ENCODE data around the gene ACRV1. TPM values are rescaled to one million over a fixed set of nuclear protein-coding genes. Genes with fewer than 3 reads are reported as not detected.
"Not testable (repeated sequence)": the region's sequence is repeated elsewhere in the genome, so short reads cannot be mapped to it uniquely, and the experiment has no call there.

The ACRV1 gene
- total RNA-seq: not detected in 2 replicates

DNA sequence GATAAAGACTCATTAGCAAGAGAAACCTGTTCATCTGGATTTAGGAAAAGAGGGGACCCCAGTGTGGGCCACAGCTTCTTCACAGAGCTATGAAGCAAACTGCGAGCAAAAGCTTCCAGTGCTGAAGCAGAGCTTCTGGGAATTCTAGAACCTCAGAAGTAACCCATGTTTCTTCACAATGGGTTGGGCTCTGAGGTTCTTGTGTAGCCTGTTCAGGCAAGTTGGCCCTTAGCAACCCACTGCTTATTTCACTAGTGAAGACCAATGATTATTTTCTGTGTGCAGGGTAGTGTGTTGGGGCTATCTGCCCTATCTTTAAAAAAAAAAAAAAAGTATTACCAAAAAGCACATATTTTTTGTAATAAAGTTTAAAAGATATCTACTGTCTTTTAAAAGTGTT, at the start of gene ACRV1:
ACRV1 (minus strand) TSS at position 101 of the 400 bp plus-strand sequence; CDS start at position 34, 67 bp downstream.
- no peak for DNase-seq (ENCODE audit: low read depth, low spot score)

DNA sequence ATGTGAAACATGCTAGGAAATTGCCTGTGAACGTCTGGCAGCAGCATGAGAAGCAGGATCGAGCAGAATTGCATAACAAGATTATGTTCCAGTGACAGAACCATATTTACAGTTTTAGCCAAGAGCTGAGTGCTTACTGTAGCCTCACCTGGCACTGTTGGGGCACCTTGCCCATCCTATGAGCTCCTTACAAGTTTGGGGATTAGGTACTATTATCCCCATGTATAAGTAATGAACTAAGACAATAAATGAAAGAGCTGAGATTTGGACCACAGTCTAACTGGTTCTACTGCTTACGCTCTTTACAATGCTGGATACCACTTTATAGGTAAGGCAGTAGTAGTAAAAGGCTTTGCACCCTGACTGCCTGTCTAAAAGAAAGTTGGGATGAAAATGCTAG, 48.3 kb upstream of the ACRV1 start:
- no peak for DNase-seq (ENCODE audit: low read depth, low spot score)

DNA sequence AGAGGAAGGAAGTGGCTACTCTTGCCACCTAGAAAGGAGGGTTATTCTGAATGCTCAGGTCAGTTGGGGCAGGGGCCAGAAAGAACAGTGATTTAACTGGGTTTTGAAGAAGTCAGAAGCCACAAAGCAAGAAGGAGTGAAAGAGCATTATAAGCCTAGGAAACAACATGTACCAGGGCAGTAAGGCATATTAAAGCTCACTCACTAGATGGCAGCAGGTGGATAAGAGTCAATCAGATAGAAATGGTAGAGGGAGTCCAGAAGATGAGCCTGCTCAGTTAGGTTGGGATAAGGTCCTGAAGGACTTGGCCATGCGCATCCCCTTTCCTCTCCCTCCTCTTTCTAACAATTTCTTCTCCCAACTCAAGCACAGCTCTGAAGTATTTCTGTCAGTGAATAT, 43.5 kb upstream of the ACRV1 start:
- no peak for DNase-seq (ENCODE audit: low read depth, low spot score)

GRCh38 chr11:125720781-125721180, 40.1 kb upstream of the ACRV1 start:
- no peak for DNase-seq (ENCODE audit: low read depth, low spot score)

DNA sequence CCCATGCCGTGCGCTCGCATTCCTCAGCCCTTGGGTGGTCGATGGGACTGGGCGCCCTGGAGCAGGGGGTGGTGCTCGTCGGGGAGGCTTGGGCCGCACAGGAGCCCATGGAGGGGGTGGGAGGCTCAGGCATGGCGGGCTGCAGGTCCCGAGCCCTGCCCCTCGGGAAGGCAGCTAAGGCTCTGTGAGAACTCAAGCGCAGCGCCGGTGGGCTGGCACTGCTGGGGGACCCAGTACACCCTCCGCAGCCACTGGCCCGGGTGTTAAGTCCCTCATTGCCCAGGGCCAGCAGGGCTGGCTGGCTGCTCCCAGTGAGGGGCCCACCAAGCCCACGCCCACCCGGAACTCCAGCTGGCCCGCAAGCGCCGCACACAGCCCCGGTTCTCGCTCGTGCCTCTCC, 24.0 kb upstream of the ACRV1 start:
- not testable (repeated sequence) for DNase-seq (ENCODE audit: low read depth, low spot score)

GRCh38 chr11:125701858-125702621, 21.4 kb upstream of the ACRV1 start:
- DNase-seq (ENCODE audit: low read depth, low spot score): no peak

DNA sequence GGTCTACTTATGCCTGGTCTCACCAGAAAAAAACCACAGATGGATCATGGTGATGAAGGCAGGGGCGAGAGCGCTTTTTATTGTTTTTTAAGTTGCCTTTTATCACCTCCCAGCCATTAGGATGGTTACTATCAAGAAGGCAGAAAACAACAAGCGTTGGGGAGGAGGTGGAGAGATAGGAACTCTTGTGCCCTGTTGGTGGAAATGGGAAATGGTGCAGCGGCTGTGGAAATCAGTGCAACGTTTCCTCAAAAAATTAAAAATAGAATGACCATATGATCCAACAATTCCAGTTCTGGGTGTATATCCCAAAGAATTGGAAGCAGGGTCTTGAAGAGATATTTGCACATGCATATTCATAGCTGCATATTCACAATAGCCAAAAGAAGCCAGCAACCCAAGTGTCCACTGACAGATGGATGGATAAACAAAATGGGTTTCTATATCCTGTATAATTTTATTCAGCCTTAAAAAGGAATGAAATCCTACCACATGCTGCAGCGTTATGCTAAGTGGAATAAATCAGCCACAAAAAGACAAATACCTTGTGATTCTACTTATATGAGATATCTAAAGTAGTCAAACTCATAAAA, 20.5 kb upstream of the ACRV1 start:
- DNase-seq (ENCODE audit: low read depth, low spot score): no peak

GRCh38 chr11:125694951-125695350, 14.3 kb upstream of the ACRV1 start:
- no peak for DNase-seq (ENCODE audit: low read depth, low spot score)

- no peak for DNase-seq (ENCODE audit: low read depth, low spot score)
Observed at GRCh38 chr11:125692887-125693286, 12.2 kb upstream of the ACRV1 start.

DNA sequence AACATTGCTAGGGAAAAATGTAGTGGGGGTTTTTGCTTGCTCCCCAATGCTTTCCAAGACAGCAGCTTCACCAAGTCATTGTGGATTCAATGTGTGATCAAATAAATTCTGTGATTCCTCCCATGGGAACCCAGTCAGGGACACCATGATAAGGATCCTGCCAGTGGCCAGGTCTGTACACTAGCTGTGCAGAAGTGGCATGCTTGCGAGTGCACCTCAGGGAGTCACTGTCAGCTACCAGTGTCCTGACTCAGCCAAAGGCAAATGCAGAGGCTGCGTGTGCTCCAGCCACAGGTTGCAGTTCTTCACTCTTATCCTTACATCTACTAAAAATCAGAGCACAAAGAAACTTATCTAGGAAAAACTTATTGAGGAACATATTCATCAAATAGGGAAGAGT, 9.4 kb upstream of the ACRV1 start:
- DNase-seq (ENCODE audit: low read depth, low spot score): no peak

DNA sequence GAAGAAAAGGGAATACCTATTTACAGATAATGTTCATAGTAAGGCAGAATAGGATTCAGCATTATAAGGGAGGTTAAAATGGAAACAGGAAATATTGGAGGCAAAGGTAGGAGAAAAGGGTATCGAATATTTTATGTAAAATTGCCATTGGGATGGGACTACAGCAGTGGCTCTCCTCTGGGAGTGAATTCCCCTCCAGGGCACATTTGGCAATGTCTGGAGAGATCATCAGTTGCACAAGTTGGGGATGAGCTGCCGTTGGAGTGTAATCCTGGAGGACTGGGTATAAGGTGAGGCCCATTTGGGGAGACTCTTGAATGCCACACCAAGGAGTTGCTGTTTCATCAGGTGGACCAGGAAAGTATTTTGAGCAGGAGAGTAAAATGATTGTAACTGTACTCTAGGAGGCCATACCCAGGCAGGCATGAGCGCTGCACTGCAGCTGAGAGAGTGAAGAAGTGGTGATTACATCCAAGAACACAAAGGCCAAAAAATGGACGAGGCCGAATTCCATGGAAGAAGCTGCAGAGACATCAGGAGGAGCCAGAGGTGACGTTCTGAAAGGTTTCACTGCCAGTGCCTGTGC, 8.7 kb upstream of the ACRV1 start:
- DNase-seq (ENCODE audit: low read depth, low spot score): no peak

GRCh38 chr11:125688632-125689031, 8.0 kb upstream of the ACRV1 start:
- DNase-seq (ENCODE audit: low read depth, low spot score): no peak

GRCh38 chr11:125688066-125688465, 7.4 kb upstream of the ACRV1 start:
- no peak for DNase-seq (ENCODE audit: low read depth, low spot score)

GRCh38 chr11:125685228-125685627, 4.6 kb upstream of the ACRV1 start:
- no peak for DNase-seq (ENCODE audit: low read depth, low spot score)

GRCh38 chr11:125679837-125680236, 810 bp downstream of the ACRV1 start:
- no peak for DNase-seq (ENCODE audit: low read depth, low spot score)

DNA sequence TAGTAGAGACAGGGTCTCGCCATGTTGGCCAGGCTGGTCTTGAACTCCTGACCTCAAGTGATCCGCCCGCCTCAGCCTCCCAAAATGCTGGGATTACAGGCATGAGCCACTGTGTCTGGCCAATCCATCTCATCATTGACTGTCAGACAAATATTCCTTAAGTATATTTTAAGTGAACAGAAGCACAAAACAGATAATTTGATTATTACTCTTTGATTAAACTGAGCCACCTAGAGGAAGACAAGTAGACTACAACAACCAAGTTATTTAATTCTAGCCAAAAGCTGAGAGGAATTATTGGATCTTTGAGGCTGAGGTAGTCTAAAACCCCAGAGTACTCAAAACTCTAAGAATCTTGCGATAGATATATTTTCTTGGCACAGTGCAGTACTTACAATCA, 1.2 kb downstream of the ACRV1 start:
- DNase-seq (ENCODE audit: low read depth, low spot score): no peak

DNA sequence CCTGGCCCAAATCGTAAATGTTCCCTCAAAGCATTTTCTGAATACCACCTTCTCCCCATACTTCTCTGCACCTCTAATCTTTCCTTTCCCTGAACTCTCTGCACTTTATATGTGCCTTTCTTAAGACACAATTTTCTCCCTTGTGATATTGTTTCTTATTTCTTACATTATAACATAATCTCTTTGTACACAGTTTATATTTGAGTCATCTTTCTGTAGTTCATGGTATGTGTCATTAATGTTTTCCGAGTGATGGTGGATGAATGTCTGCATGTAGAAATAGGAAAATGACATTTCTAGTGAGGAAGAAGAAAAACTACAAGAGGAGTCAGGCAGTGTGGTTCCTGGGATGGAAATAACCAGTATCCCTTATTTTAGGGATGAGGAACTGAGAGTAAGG, 5.5 kb downstream of the ACRV1 start:
- DNase-seq (ENCODE audit: low read depth, low spot score): no peak

- peak; percentile 32 for DNase-seq (ENCODE audit: low read depth, low spot score)
Observed at GRCh38 chr11:125674210-125674609, 6.4 kb downstream of the ACRV1 start.

DNA sequence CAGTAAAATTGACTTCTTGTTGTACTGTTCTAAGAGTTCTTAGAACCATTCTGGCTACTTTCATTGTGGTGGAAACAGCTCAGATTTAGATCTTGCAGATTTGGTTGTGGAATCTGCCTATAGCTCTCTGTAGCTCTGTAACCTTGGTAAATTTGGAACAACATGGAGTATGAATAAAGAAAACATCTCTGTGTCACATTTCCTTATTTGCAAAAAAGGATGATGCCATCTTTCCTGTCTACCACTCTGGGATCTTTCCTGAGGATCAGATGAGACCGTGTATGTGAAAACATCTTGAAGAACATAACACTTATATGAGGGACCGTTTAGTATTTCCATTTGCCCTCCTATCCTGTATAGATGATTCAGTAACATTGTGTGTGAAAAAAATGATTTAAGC, 9.1 kb downstream of the ACRV1 start:
- peak; percentile 33 for DNase-seq (ENCODE audit: low read depth, low spot score)

DNA sequence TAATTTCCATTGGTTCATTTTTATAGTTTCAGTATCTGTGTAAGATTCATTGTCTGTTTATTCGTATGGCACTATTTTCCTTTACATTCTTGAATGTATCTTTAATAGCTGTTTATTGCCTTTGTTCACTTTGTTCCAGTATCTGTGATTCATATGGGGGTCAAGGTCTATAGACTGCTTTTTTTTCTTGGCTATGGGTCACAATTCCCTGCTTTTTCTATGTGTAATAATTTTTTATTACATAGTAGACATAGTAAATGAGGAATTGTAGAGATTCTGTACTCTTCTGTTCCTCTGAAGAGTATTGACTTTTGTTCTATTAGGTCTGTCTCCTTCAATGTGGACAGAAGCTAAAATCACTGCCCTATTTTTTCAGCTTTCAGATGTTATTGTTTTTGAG, 10.5 kb downstream of the ACRV1 start:
- no peak for DNase-seq (ENCODE audit: low read depth, low spot score)

- no peak for DNase-seq (ENCODE audit: low read depth, low spot score)
Observed at GRCh38 chr11:125667151-125667550, 13.5 kb downstream of the ACRV1 start.

GRCh38 chr11:125663910-125664309, 16.7 kb downstream of the ACRV1 start:
- no peak for DNase-seq (ENCODE audit: low read depth, low spot score)

DNA sequence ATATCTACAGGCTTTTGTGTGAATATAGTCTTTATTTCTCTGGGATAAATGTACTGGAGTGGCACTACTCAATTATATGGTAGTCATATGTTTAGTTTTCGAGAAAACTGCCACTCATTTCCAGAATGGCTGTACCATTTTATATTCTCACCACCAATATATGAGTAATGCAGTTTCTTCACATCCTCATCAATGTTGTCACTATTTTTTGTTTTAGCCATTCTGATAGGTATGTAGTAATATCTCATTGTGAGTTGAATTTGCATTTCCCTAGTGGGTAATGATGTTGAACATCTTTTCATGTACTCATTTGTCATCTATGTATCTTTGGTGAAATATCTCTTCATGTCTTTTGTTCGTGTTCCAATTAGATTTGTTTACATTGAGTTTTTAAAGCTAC, 18.0 kb downstream of the ACRV1 start:
- DNase-seq (ENCODE audit: low read depth, low spot score): no peak
